Middle frontal gyrus (tissue), 1 donor: ENCODE measurements around the gene ARF3.

Source experiments
- DNase-seq: peaks from one replicate; pipeline ENCODE4 v3.0.0-alpha.2; 2015; ENCODE audit warnings: low spot score; ENCODE audit errors: extremely low spot score

Gene ARF3

GRCh38 chr12:48967991-48968390 lies 10.7 kb upstream of the ARF3 start:
- no peak for DNase-seq

GRCh38 chr12:48966177-48966895 lies 9.0 kb upstream of the ARF3 start:
- no peak for DNase-seq

GRCh38 chr12:48965298-48965838 lies 8.1 kb upstream of the ARF3 start:
- no peak for DNase-seq

- no peak for DNase-seq
Observed at GRCh38 chr12:48961801-48962200, 4.5 kb upstream of the ARF3 start.

- no peak for DNase-seq
Observed at GRCh38 chr12:48961331-48961730, 4.0 kb upstream of the ARF3 start.

GRCh38 chr12:48960834-48961233 lies 3.5 kb upstream of the ARF3 start:
- DNase-seq, result no peak

- DNase-seq, result no peak
Observed at GRCh38 chr12:48958049-48958388, 732 bp upstream of the ARF3 start.

GRCh38 chr12:48956279-48957140 lies 777 bp downstream of the ARF3 start:
- DNase-seq, result peak; percentile 79

GRCh38 chr12:48954841-48955501 lies 2.3 kb downstream of the ARF3 start:
- no peak for DNase-seq

- DNase-seq, result no peak
Observed at GRCh38 chr12:48954061-48954460, 3.2 kb downstream of the ARF3 start.

GRCh38 chr12:48952691-48953090 lies 4.6 kb downstream of the ARF3 start:
- DNase-seq, result no peak

- DNase-seq, result no peak
Observed at GRCh38 chr12:48947727-48948126, 9.6 kb downstream of the ARF3 start.

- DNase-seq, result no peak
Observed at GRCh38 chr12:48946943-48947342, 10.3 kb downstream of the ARF3 start.

GRCh38 chr12:48946205-48946604 lies 11.1 kb downstream of the ARF3 start:
- DNase-seq, result no peak

GRCh38 chr12:48943221-48943620 lies 14.1 kb downstream of the ARF3 start:
- no peak for DNase-seq

GRCh38 chr12:48940181-48940580 lies 17.1 kb downstream of the ARF3 start:
- DNase-seq, result no peak

- no peak for DNase-seq
Observed at GRCh38 chr12:48938805-48939204, 18.5 kb downstream of the ARF3 start.

GRCh38 chr12:48937170-48937569 lies 20.1 kb downstream of the ARF3 start:
- DNase-seq, result no peak

GRCh38 chr12:48936379-48936979 lies 20.8 kb downstream of the ARF3 start:
- peak; percentile 31 for DNase-seq

- no peak for DNase-seq
Observed at GRCh38 chr12:48934312-48934706, 23.0 kb downstream of the ARF3 start.

GRCh38 chr12:48933664-48934311 lies 23.5 kb downstream of the ARF3 start:
- no peak for DNase-seq
